WTC11 (cell line): Measurements from ENCODE around the gene CD109.

Source experiments
- AFF4 ChIP-seq: sonication (generic); formaldehyde crosslinking; IDR thresholded peaks from 2 replicates; pipeline ENCODE4 v1.8.1; 2023; ENCODE audit warnings: mild to moderate bottlenecking, missing genetic modification reagents, borderline replicate concordance
- E2F4 ChIP-seq: sonication (generic); formaldehyde crosslinking; IDR thresholded peaks from 2 replicates; pipeline ENCODE4 v1.8.1; 2022; ENCODE audit warnings: low read depth, mild to moderate bottlenecking, moderate library complexity, missing genetic modification reagents, borderline replicate concordance
- ELF4 ChIP-seq: sonication (generic); formaldehyde crosslinking; IDR thresholded peaks from 2 replicates; pipeline ENCODE4 v1.8.1; 2022; ENCODE audit warnings: low read depth, mild to moderate bottlenecking, moderate library complexity, missing genetic modification reagents
- GABPB1 ChIP-seq: sonication (generic); formaldehyde crosslinking; IDR thresholded peaks from 2 replicates; pipeline ENCODE4 v1.8.1; 2023; ENCODE audit warnings: mild to moderate bottlenecking, missing genetic modification reagents
- JUN ChIP-seq: sonication (generic); formaldehyde crosslinking; IDR thresholded peaks from 2 replicates; pipeline ENCODE4 v1.8.0; 2023; ENCODE audit warnings: mild to moderate bottlenecking, missing genetic modification reagents
- NR1H2 ChIP-seq: sonication (generic); formaldehyde crosslinking; IDR thresholded peaks from 2 replicates; pipeline ENCODE4 v1.9.0; 2021; ENCODE audit warnings: mild to moderate bottlenecking, moderate library complexity, missing genetic modification reagents
- NR3C1 ChIP-seq: sonication (generic); formaldehyde crosslinking; conservative IDR thresholded peaks from 2 replicates; pipeline ENCODE4 v1.8.1; 2023; ENCODE audit warnings: low read depth, mild to moderate bottlenecking, missing genetic modification reagents
- SMAD4 ChIP-seq: sonication (generic); formaldehyde crosslinking; IDR thresholded peaks from 2 replicates; pipeline ENCODE4 v1.8.0; 2022; ENCODE audit warnings: mild to moderate bottlenecking, missing genetic modification reagents
- TCF7 ChIP-seq: sonication (generic); formaldehyde crosslinking; IDR thresholded peaks from 2 replicates; pipeline ENCODE4 v1.8.0; 2022; ENCODE audit warnings: mild to moderate bottlenecking, low read depth, missing genetic modification reagents, moderate library complexity
- ZNF512 ChIP-seq: sonication (generic); formaldehyde crosslinking; IDR thresholded peaks from 2 replicates; pipeline ENCODE4 v1.8.1; 2022; ENCODE audit warnings: missing genetic modification reagents, borderline replicate concordance
- ZSCAN18 ChIP-seq: fragments of 250-450 bp; sonication (Bioruptor Pico); IDR thresholded peaks from 2 replicates; pipeline ENCODE4 v2.1.2; 2022; ENCODE audit warnings: mild to moderate bottlenecking, moderate library complexity
- TF ChIP-seq, protein P1 (sequence below): fragments of 200-600 bp; IDR thresholded peaks from 2 replicates; pipeline ENCODE4 v1.8.0; 2022; ENCODE audit warnings: antibody characterized with exemption
- TF ChIP-seq, protein P2 (sequence below): sonication (generic); formaldehyde crosslinking; IDR thresholded peaks from 2 replicates; pipeline ENCODE4 v1.8.1; 2023; ENCODE audit warnings: mild to moderate bottlenecking, missing genetic modification reagents, moderate library complexity
- TF ChIP-seq, protein P3 (sequence below): fragments of 250-450 bp; sonication (Bioruptor Pico); IDR thresholded peaks from 2 replicates; pipeline ENCODE4 v1.9.0; 2021; ENCODE audit warnings: moderate library complexity, mild to moderate bottlenecking, inconsistent platforms, borderline replicate concordance

DNA sequence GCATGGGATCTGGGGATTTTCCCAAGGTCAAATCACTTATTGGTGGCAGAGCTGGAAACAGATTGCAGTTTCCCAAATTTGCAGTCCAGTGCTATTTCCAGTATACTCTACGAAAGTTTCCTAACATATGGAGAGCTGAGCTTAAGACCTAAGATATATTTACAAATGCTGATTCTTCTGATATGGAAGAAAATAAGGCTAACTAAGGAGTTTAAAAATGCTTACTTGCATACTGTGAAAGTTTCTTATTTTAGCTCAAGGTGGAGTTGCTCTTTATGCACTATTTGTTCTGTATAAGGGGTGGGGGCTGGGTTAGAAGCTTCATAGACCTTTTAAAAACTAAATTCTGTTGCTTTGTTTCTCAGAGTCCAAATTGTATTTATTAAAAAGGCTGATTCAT is 7.5 kb downstream of the CD109 start:
- TF ChIP-seq, protein P1, sequence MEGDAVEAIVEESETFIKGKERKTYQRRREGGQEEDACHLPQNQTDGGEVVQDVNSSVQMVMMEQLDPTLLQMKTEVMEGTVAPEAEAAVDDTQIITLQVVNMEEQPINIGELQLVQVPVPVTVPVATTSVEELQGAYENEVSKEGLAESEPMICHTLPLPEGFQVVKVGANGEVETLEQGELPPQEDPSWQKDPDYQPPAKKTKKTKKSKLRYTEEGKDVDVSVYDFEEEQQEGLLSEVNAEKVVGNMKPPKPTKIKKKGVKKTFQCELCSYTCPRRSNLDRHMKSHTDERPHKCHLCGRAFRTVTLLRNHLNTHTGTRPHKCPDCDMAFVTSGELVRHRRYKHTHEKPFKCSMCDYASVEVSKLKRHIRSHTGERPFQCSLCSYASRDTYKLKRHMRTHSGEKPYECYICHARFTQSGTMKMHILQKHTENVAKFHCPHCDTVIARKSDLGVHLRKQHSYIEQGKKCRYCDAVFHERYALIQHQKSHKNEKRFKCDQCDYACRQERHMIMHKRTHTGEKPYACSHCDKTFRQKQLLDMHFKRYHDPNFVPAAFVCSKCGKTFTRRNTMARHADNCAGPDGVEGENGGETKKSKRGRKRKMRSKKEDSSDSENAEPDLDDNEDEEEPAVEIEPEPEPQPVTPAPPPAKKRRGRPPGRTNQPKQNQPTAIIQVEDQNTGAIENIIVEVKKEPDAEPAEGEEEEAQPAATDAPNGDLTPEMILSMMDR: no peak
- TF ChIP-seq E2F4 (CRISPR knock-in tag) (no peak), JUN (CRISPR knock-in tag) (no peak), AFF4 (CRISPR knock-in tag) (no peak), ELF4 (CRISPR knock-in tag) (no peak), GABPB1 (CRISPR knock-in tag) (no peak), SMAD4 (CRISPR knock-in tag) (no peak), NR3C1 (no peak), ZNF512 (CRISPR knock-in tag) (no peak), TCF7 (CRISPR knock-in tag) (no peak), ZSCAN18 (CRISPR knock-in tag) (no peak), NR1H2 (no peak)
- TF ChIP-seq, protein P2, sequence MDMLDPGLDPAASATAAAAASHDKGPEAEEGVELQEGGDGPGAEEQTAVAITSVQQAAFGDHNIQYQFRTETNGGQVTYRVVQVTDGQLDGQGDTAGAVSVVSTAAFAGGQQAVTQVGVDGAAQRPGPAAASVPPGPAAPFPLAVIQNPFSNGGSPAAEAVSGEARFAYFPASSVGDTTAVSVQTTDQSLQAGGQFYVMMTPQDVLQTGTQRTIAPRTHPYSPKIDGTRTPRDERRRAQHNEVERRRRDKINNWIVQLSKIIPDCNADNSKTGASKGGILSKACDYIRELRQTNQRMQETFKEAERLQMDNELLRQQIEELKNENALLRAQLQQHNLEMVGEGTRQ (CRISPR knock-in tag): no peak
- TF ChIP-seq, protein P3, sequence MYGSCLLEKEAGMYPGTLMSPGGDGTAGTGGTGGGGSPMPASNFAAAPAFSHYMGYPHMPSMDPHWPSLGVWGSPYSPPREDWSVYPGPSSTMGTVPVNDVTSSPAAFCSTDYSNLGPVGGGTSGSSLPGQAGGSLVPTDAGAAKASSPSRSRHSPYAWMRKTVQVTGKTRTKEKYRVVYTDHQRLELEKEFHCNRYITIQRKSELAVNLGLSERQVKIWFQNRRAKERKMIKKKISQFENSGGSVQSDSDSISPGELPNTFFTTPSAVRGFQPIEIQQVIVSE: no peak
